ENCODE measurements around the gene GNAQ. TPM values are rescaled to one million over a fixed set of nuclear protein-coding genes. Genes with fewer than 3 reads are reported as not detected.

GNAQ gene
- total and polyA plus RNA-seq, 2 experiments from 2014 or later: 21.1 to 43.1 TPM

DNA sequence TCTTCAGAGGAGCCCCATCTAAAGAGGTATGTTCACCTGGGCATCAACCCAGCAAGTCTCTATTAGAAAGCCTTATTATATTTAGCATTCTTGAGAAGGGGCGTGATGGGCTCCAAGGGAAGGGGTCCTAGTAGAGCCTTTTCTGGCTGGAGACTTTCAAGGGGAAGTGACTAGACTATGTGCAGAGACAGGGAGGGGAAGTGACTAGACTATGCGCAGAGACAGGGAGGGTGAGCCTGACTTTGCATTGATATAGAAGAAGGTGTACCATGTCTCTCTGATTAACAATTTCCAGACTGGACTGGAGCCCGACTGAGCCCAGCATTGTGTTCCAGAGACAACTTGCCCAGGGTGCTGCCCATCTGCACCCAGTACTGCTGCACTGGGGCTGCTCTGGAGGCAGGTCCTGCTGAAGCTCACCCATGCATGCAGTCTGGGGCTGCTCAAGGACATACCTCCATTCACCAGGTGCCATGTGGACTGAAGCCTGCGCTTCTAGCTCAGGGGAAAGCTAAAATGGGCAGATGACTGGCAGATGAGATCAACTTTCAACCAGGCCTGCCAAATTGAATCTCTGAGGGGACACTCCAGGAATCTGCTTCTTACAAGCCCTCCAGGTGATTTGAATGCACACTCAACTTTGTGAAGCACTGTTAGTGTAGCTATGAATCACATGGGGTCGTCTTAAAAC is 300.5 kb downstream of the GNAQ start:
- no peaks in the 10 kb centered on the region for H3K79me2 ChIP-seq (replicated peaks; ENCODE audit: insufficient read depth)
- Mint-ChIP-seq H3K36me3 (ENCODE audit: low read depth) (peaks cover 17% of the 10 kb centered on the region; the same call in 2 of the 3 replicates), H3K4me3 (no peak overlapping the region), H3K27ac (no peak overlapping the region), H3K4me1 (peaks cover 13% of the 10 kb centered on the region), H3K27me3 (ENCODE audit: insufficient read depth, low read depth, poor library complexity) (peaks cover 2% of the 10 kb centered on the region), H3K9me3 (no peaks in the 10 kb centered on the region)
- H3K27me3 ChIP-seq (ENCODE audit: insufficient read depth): no peaks in the 10 kb centered on the region
- TF ChIP-seq, protein P1, sequence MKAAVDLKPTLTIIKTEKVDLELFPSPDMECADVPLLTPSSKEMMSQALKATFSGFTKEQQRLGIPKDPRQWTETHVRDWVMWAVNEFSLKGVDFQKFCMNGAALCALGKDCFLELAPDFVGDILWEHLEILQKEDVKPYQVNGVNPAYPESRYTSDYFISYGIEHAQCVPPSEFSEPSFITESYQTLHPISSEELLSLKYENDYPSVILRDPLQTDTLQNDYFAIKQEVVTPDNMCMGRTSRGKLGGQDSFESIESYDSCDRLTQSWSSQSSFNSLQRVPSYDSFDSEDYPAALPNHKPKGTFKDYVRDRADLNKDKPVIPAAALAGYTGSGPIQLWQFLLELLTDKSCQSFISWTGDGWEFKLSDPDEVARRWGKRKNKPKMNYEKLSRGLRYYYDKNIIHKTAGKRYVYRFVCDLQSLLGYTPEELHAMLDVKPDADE (IDR thresholded peaks at IDR 0.05): no peak
- TF ChIP-seq, protein P2, sequence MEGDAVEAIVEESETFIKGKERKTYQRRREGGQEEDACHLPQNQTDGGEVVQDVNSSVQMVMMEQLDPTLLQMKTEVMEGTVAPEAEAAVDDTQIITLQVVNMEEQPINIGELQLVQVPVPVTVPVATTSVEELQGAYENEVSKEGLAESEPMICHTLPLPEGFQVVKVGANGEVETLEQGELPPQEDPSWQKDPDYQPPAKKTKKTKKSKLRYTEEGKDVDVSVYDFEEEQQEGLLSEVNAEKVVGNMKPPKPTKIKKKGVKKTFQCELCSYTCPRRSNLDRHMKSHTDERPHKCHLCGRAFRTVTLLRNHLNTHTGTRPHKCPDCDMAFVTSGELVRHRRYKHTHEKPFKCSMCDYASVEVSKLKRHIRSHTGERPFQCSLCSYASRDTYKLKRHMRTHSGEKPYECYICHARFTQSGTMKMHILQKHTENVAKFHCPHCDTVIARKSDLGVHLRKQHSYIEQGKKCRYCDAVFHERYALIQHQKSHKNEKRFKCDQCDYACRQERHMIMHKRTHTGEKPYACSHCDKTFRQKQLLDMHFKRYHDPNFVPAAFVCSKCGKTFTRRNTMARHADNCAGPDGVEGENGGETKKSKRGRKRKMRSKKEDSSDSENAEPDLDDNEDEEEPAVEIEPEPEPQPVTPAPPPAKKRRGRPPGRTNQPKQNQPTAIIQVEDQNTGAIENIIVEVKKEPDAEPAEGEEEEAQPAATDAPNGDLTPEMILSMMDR (conservative IDR thresholded peaks at IDR 0.05; ENCODE audit: low read depth in 2 of 2): no peak
- TF ChIP-seq CREB1 (CRISPR knock-in tag; IDR thresholded peaks at IDR 0.05; ENCODE audit: low read depth): no peak
- TF ChIP-seq STAT1 (IDR thresholded peaks at IDR 0.05; ENCODE audit: unreplicated experiment): no peak
- TF ChIP-seq EZH2phosphoT487 (IDR thresholded peaks at IDR 0.05; ENCODE audit: unreplicated experiment): no peak
- no peak for TF ChIP-seq ZNF331 (CRISPR knock-in tag; IDR thresholded peaks at IDR 0.05; ENCODE audit: low read depth)
- TF ChIP-seq, protein P3, sequence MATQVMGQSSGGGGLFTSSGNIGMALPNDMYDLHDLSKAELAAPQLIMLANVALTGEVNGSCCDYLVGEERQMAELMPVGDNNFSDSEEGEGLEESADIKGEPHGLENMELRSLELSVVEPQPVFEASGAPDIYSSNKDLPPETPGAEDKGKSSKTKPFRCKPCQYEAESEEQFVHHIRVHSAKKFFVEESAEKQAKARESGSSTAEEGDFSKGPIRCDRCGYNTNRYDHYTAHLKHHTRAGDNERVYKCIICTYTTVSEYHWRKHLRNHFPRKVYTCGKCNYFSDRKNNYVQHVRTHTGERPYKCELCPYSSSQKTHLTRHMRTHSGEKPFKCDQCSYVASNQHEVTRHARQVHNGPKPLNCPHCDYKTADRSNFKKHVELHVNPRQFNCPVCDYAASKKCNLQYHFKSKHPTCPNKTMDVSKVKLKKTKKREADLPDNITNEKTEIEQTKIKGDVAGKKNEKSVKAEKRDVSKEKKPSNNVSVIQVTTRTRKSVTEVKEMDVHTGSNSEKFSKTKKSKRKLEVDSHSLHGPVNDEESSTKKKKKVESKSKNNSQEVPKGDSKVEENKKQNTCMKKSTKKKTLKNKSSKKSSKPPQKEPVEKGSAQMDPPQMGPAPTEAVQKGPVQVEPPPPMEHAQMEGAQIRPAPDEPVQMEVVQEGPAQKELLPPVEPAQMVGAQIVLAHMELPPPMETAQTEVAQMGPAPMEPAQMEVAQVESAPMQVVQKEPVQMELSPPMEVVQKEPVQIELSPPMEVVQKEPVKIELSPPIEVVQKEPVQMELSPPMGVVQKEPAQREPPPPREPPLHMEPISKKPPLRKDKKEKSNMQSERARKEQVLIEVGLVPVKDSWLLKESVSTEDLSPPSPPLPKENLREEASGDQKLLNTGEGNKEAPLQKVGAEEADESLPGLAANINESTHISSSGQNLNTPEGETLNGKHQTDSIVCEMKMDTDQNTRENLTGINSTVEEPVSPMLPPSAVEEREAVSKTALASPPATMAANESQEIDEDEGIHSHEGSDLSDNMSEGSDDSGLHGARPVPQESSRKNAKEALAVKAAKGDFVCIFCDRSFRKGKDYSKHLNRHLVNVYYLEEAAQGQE (IDR thresholded peaks at IDR 0.05; ENCODE audit: unreplicated experiment): no peak
- no peak for TF ChIP-seq JUNB (IDR thresholded peaks at IDR 0.05; ENCODE audit: unreplicated experiment)
- no peak for TF ChIP-seq EZH2 (IDR thresholded peaks at IDR 0.05; ENCODE audit: low read depth, unreplicated experiment)
- no peak for TF ChIP-seq NANOG (IDR thresholded peaks at IDR 0.05; ENCODE audit: borderline replicate concordance)
- TF ChIP-seq POLR2AphosphoS5 (IDR thresholded peaks at IDR 0.05; ENCODE audit: low read depth): no peak
- no peak for TF ChIP-seq ZNF114 (CRISPR knock-in tag; IDR thresholded peaks at IDR 0.05)
- TF ChIP-seq, protein P4, sequence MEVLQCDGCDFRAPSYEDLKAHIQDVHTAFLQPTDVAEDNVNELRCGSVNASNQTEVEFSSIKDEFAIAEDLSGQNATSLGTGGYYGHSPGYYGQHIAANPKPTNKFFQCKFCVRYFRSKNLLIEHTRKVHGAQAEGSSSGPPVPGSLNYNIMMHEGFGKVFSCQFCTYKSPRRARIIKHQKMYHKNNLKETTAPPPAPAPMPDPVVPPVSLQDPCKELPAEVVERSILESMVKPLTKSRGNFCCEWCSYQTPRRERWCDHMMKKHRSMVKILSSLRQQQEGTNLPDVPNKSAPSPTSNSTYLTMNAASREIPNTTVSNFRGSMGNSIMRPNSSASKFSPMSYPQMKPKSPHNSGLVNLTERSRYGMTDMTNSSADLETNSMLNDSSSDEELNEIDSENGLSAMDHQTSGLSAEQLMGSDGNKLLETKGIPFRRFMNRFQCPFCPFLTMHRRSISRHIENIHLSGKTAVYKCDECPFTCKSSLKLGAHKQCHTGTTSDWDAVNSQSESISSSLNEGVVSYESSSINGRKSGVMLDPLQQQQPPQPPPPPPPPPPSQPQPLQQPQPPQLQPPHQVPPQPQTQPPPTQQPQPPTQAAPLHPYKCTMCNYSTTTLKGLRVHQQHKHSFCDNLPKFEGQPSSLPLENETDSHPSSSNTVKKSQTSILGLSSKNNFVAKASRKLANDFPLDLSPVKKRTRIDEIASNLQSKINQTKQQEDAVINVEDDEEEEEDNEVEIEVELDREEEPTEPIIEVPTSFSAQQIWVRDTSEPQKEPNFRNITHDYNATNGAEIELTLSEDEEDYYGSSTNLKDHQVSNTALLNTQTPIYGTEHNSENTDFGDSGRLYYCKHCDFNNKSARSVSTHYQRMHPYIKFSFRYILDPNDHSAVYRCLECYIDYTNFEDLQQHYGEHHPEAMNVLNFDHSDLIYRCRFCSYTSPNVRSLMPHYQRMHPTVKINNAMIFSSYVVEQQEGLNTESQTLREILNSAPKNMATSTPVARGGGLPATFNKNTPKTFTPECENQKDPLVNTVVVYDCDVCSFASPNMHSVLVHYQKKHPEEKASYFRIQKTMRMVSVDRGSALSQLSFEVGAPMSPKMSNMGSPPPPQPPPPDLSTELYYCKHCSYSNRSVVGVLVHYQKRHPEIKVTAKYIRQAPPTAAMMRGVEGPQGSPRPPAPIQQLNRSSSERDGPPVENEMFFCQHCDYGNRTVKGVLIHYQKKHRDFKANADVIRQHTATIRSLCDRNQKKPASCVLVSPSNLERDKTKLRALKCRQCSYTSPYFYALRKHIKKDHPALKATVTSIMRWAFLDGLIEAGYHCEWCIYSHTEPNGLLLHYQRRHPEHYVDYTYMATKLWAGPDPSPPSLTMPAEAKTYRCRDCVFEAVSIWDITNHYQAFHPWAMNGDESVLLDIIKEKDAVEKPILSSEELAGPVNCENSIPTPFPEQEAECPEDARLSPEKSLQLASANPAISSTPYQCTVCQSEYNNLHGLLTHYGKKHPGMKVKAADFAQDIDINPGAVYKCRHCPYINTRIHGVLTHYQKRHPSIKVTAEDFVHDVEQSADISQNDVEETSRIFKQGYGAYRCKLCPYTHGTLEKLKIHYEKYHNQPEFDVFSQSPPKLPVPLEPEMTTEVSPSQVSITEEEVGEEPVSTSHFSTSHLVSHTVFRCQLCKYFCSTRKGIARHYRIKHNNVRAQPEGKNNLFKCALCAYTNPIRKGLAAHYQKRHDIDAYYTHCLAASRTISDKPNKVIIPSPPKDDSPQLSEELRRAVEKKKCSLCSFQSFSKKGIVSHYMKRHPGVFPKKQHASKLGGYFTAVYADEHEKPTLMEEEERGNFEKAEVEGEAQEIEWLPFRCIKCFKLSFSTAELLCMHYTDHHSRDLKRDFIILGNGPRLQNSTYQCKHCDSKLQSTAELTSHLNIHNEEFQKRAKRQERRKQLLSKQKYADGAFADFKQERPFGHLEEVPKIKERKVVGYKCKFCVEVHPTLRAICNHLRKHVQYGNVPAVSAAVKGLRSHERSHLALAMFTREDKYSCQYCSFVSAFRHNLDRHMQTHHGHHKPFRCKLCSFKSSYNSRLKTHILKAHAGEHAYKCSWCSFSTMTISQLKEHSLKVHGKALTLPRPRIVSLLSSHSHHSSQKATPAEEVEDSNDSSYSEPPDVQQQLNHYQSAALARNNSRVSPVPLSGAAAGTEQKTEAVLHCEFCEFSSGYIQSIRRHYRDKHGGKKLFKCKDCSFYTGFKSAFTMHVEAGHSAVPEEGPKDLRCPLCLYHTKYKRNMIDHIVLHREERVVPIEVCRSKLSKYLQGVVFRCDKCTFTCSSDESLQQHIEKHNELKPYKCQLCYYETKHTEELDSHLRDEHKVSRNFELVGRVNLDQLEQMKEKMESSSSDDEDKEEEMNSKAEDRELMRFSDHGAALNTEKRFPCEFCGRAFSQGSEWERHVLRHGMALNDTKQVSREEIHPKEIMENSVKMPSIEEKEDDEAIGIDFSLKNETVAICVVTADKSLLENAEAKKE (CRISPR knock-in tag; IDR thresholded peaks at IDR 0.05): no peak
- no peaks in the 10 kb centered on the region for H3K36me3 ChIP-seq (ENCODE audit: insufficient read depth)
- no peak for ATAC-seq
- H3K4me3 ChIP-seq: no peak overlapping the region
- no peaks in the 10 kb centered on the region for H3F3A ChIP-seq (replicated peaks; ENCODE audit: low read depth)
- H2AFZ ChIP-seq: no peak overlapping the region
- H3K9me2 ChIP-seq (ENCODE audit: insufficient read depth): no peaks in the 10 kb centered on the region
- H3K27ac ChIP-seq (ENCODE audit: low read depth): no peak overlapping the region
- no peak overlapping the region for H3K4me2 ChIP-seq
- DNase-seq (ENCODE audit: low spot score): no peak
- no peaks in the 10 kb centered on the region for H4K20me1 ChIP-seq (replicated peaks; ENCODE audit: insufficient read depth)
- peaks cover 13% of the 10 kb centered on the region for H3K4me1 ChIP-seq (ENCODE audit: insufficient read depth)
